Vagina (tissue), 2 donors: Measurements from ENCODE around the gene TRIM31. TPM values are rescaled to one million over a fixed set of nuclear protein-coding genes. Genes with fewer than 3 reads are reported as not detected.

ENCODE experiments used
- DNase-seq, 2 donors: peaks; one replicate each; pipeline ENCODE4 v3.0.0-alpha.2; 2017; ENCODE audit errors: extremely low spot score in 2 of 2
- H3K27ac ChIP-seq: fragments of 200-600 bp; sonication (generic); one replicate; pipeline ENCODE4 v1.5.1; 2019
- H3K27me3 ChIP-seq: fragments of 200-600 bp; sonication (generic); one replicate; pipeline ENCODE4 v1.5.1; 2019
- H3K36me3 ChIP-seq, 2 donors: fragments of 200-600 bp; sonication (generic); one replicate each; pipeline ENCODE4 v1.5.1; 2017 to 2019
- H3K4me1 ChIP-seq: fragments of 200-600 bp; sonication (generic); one replicate; pipeline ENCODE4 v1.5.1; 2019
- H3K4me3 ChIP-seq, 2 donors: fragments of 200-600 bp; sonication (generic); 1 replicate in 1 of 2; 2 replicates in 1 of 2; pipeline ENCODE4 v1.5.1; 2016 to 2019
- H3K9me3 ChIP-seq: fragments of 200-600 bp; sonication (generic); one replicate; pipeline ENCODE4 v1.5.1; 2019
- CTCF ChIP-seq, 3 experiments: fragments of 450-650 bp in 2 of 3; fragments of 200-600 bp in 1 of 3; sonication (generic) in 1 of 3; IDR thresholded peaks; one replicate each; pipeline ENCODE4 v1.5.1; 2017 to 2019; ENCODE audit warnings: antibody characterized with exemption in 3 of 3, mild to moderate bottlenecking in 2 of 3, moderate library complexity in 2 of 3
- POLR2A ChIP-seq, 2 donors: fragments of 450-650 bp; IDR thresholded peaks; one replicate each; pipeline ENCODE4 v1.6.1; 2017; ENCODE audit warnings: antibody characterized with exemption in 2 of 2, mild to moderate bottlenecking in 2 of 2, moderate library complexity in 2 of 2
- POLR2AphosphoS5 ChIP-seq, 2 donors: sonication (generic); formaldehyde crosslinking; IDR thresholded peaks; one replicate each; pipeline ENCODE4 v1.9.0; 2017; ENCODE audit warnings: antibody characterized with exemption in 2 of 2, mild to moderate bottlenecking in 2 of 2, low read depth in 1 of 2; ENCODE audit not compliant: insufficient read depth in 1 of 2
- intact Hi-C: fragments of 100-400 bp; cut with DNase I; formaldehyde crosslinking; loops from one replicate; pipeline ENCODE4 v1.15.1; 2023
- small RNA-seq: library from RNA; depleted of rRNA; stranded (forward); fragments of <200 nt; gene quantifications from one replicate; pipeline ENCODE3, GENCODE V24; 2016
- total RNA-seq: library from RNA; depleted of rRNA; stranded (reverse); fragments of >200 nt; gene quantifications from one replicate; pipeline ENCODE4 v1.2.3, GENCODE V29; 2016

The TRIM31 gene
- total RNA-seq, 1 donor from 2014 or later: not detected

GRCh38 chr6:30055513-30055912, 57.4 kb downstream of the TRIM31 start:
- Histone ChIP-seq H3K9me3 (no peaks in the 10 kb centered on the region), H3K27me3 (no peaks in the 10 kb centered on the region), H3K4me3 (no peak overlapping the region), H3K4me1 (peaks cover 11% of the 10 kb centered on the region), H3K36me3 (peaks cover 0 to 9% of the 10 kb centered on the region in 2 donors), H3K27ac (no peak overlapping the region)
- DNase-seq: no peak
- intact Hi-C loops: no loop called here
- TF ChIP-seq POLR2A (IDR thresholded peaks at IDR 0.05) (no peak), CTCF (IDR thresholded peaks at IDR 0.05) (no peak), POLR2AphosphoS5 (IDR thresholded peaks at IDR 0.05; ENCODE audit: insufficient read depth in 1 of 2, low read depth in 1 of 2) (no peak)

GRCh38 chr6:30053682-30054081, 59.2 kb downstream of the TRIM31 start:
- Histone ChIP-seq H3K4me1 (no peaks in the 10 kb centered on the region), H3K4me3 (no peak overlapping the region), H3K9me3 (no peaks in the 10 kb centered on the region), H3K36me3 (peaks cover 0 to 9% of the 10 kb centered on the region in 2 donors), H3K27ac (no peak overlapping the region), H3K27me3 (no peaks in the 10 kb centered on the region)
- no peak for DNase-seq
- intact Hi-C loops: no loop called here
- TF ChIP-seq CTCF (IDR thresholded peaks at IDR 0.05) (no peak), POLR2AphosphoS5 (IDR thresholded peaks at IDR 0.05; ENCODE audit: insufficient read depth in 1 of 2, low read depth in 1 of 2) (no peak), POLR2A (IDR thresholded peaks at IDR 0.05) (no peak)

Small RNA genes lying within 50 kb of the gene (small RNA-seq; reads per million reads assigned to genes)
- gene RF00554 (not detected), gene RF02219 (not detected), gene RF02220 (not detected)

Other genes with a start within 250 kb of the TRIM31 start
- 691 TPM for gene HLA-A, start 170.6 kb downstream of the TRIM31 start, total RNA-seq
- gene POLR1H, start 51.8 kb downstream of the TRIM31 start, total RNA-seq: 31.2 TPM
- 19.6 TPM for gene PPP1R11, start 45.9 kb downstream of the TRIM31 start, total RNA-seq
- 18.2 TPM for gene RNF39, start 37.3 kb downstream of the TRIM31 start, total RNA-seq
- gene TRIM40, start 23.1 kb upstream of the TRIM31 start, total RNA-seq: not detected
- gene TRIM10, start 48.1 kb upstream of the TRIM31 start, total RNA-seq: not detected
- gene TRIM15, start 50.5 kb upstream of the TRIM31 start, total RNA-seq: not detected
- 35.4 TPM for gene TRIM26, start 100.3 kb upstream of the TRIM31 start, total RNA-seq
- 10.1 TPM for gene TRIM39, start 213.8 kb upstream of the TRIM31 start, total RNA-seq
- gene RPP21, start 232.1 kb upstream of the TRIM31 start, total RNA-seq: 152 TPM